CD14-positive monocyte (primary cell): ENCODE measurements around the gene BEND7. TPM values are rescaled to one million over a fixed set of nuclear protein-coding genes. Genes with fewer than 3 reads are reported as not detected.
A peak's percentile ranks its signal among the peaks of the same experiment; 100 is the strongest.

Source experiments
- DNase-seq, 3 donors: peaks; one replicate each; pipeline ENCODE4 v3.0.0-alpha.2; 2011 to 2022
- H2AFZ ChIP-seq: 2 replicates; pipeline ENCODE4 v1.6.0; 2012; ENCODE audit warnings: mild to moderate bottlenecking, low read depth, low read length, inconsistent platforms; ENCODE audit not compliant: insufficient read depth, poor library complexity, severe bottlenecking
- H3K27ac ChIP-seq, 2 donors: 1 replicate in 1 of 2; 2 replicates in 1 of 2; pipeline ENCODE4 v1.5.1; 2012 to 2013; ENCODE audit warnings: low read length in 2 of 2, control low read depth in 1 of 2, inconsistent platforms in 1 of 2, low read depth in 1 of 2, mild to moderate bottlenecking in 1 of 2
- H3K27me3 ChIP-seq, 2 donors: one replicate each; pipeline versions ENCODE4 v1.6.0 to v1.6.1; 2011 to 2013; ENCODE audit warnings: low read length in 2 of 2; ENCODE audit not compliant: control insufficient read depth in 2 of 2, insufficient read depth in 2 of 2
- H3K36me3 ChIP-seq, 2 donors: replicated peaks in 1 of 2; 1 replicate in 1 of 2; 2 replicates in 1 of 2; pipeline versions ENCODE4 v1.5.1 to v1.6.1; 2012 to 2013; ENCODE audit warnings: low read length in 2 of 2, control low read depth in 1 of 2, inconsistent platforms in 1 of 2, mild to moderate bottlenecking in 1 of 2; ENCODE audit not compliant: insufficient read depth in 2 of 2, control insufficient read depth in 1 of 2
- H3K4me1 ChIP-seq, 2 donors: 1 replicate in 1 of 2; 2 replicates in 1 of 2; pipeline versions ENCODE4 v1.5.1 to v1.6.1; 2012 to 2013; ENCODE audit warnings: low read length in 2 of 2, control low read depth in 1 of 2, inconsistent platforms in 1 of 2, mild to moderate bottlenecking in 1 of 2, moderate library complexity in 1 of 2; ENCODE audit not compliant: insufficient read depth in 2 of 2, control insufficient read depth in 1 of 2
- H3K4me2 ChIP-seq: replicated peaks from 2 replicates; pipeline ENCODE3; 2012; ENCODE audit warnings: low read length, moderate library complexity, mild to moderate bottlenecking; ENCODE audit not compliant: poor library complexity, severe bottlenecking; ENCODE audit errors: extremely low read depth
- H3K4me3 ChIP-seq, 3 experiments: fragments of 200-600 bp in 1 of 3; sonication (generic) in 1 of 3; replicated peaks in 1 of 3; 1 replicate in 2 of 3; 2 replicates in 1 of 3; pipeline ENCODE4 v1.5.1; 2011 to 2013; ENCODE audit warnings: low read length in 3 of 3, mild to moderate bottlenecking in 3 of 3, control low read depth in 2 of 3, low read depth in 2 of 3, inconsistent platforms in 1 of 3, moderate library complexity in 1 of 3
- H3K79me2 ChIP-seq: 2 replicates; pipeline ENCODE4 v1.6.0; 2012; ENCODE audit warnings: mild to moderate bottlenecking, control low read depth, inconsistent platforms, low read length, moderate library complexity; ENCODE audit not compliant: insufficient read depth
- H3K9ac ChIP-seq: 2 replicates; pipeline ENCODE4 v1.6.0; 2017; ENCODE audit warnings: low read length, mild to moderate bottlenecking; ENCODE audit not compliant: insufficient read depth, poor library complexity, severe bottlenecking
- H3K9me3 ChIP-seq, 2 donors: replicated peaks in 1 of 2; 1 replicate in 1 of 2; 2 replicates in 1 of 2; pipeline versions ENCODE4 v1.5.1 to v1.6.1; 2012 to 2013; ENCODE audit warnings: low read length in 2 of 2, control low read depth in 1 of 2; ENCODE audit not compliant: control insufficient read depth in 1 of 2, insufficient read depth in 1 of 2
- H4K20me1 ChIP-seq: 2 replicates; pipeline ENCODE4 v1.6.0; 2012; ENCODE audit warnings: mild to moderate bottlenecking, low read length, control low read depth, moderate library complexity; ENCODE audit not compliant: insufficient read depth
- H3K27ac Mint-ChIP-seq, 7 donors: one replicate each; pipeline ENCODE4 v1.8.0; 2020; ENCODE audit warnings: mild to moderate bottlenecking in 7 of 7, mixed read lengths in 7 of 7, moderate library complexity in 6 of 7, inconsistent platforms in 2 of 7
- H3K27me3 Mint-ChIP-seq, 3 donors: one replicate each; pipeline ENCODE4 v1.8.0; 2021 to 2022; ENCODE audit warnings: low read depth in 3 of 3, mild to moderate bottlenecking in 3 of 3, mixed read lengths in 3 of 3, moderate library complexity in 3 of 3, inconsistent platforms in 1 of 3
- H3K36me3 Mint-ChIP-seq, 2 donors: one replicate each; pipeline ENCODE4 v1.8.0; 2020; ENCODE audit warnings: mixed read lengths in 2 of 2, inconsistent platforms in 1 of 2, mild to moderate bottlenecking in 1 of 2
- H3K4me1 Mint-ChIP-seq: one replicate; pipeline ENCODE4 v1.8.0; 2020; ENCODE audit warnings: mild to moderate bottlenecking, mixed read lengths
- H3K4me3 Mint-ChIP-seq, 2 donors: one replicate each; pipeline ENCODE4 v1.8.0; 2020; ENCODE audit warnings: mild to moderate bottlenecking in 2 of 2, mixed read lengths in 2 of 2, moderate library complexity in 1 of 2
- H3K9me3 Mint-ChIP-seq, 7 donors: one replicate each; pipeline ENCODE4 v1.8.0; 2020 to 2022; ENCODE audit warnings: mixed read lengths in 7 of 7, mild to moderate bottlenecking in 6 of 7, moderate library complexity in 6 of 7, inconsistent platforms in 2 of 7
- CTCF ChIP-seq: fragments of 200-600 bp; IDR thresholded peaks from one replicate; pipeline ENCODE4 v1.8.0; 2022; ENCODE audit warnings: antibody characterized with exemption, mild to moderate bottlenecking
- WGBS: methylation state at CpG from one replicate; pipeline ENCODE4 v1.1.5; 2013; ENCODE audit warnings: missing lambda C conversion rate; ENCODE audit not compliant: insufficient coverage; 5-methylcytosine and 5-hydroxymethylcytosine counted together
- intact Hi-C, 2 donors: fragments of 100-400 bp; cut with micrococcal nuclease; formaldehyde crosslinking; loops; one replicate each; pipeline versions ENCODE4 v1.15.0 to v1.15.1; 2023
- polyA plus RNA-seq, 3 donors: library from polyadenylated mRNA; depleted of rRNA in 1 of 3; unstranded in 2 of 3; stranded (reverse) in 1 of 3; fragments of 300-500 nt in 2 of 3; fragments of >200 nt in 1 of 3; fragmentation: Illumina TruSeq in 2 of 3; gene quantifications; 1 replicate in 2 of 3; 2 replicates in 1 of 3; pipeline ENCODE4 v1.2.3, GENCODE V29; 2012 to 2021

Gene BEND7
- polyA plus RNA-seq, 3 donors = 0.65 TPM; not detected in 2

GRCh38 chr10:13499150-13499549 is 29.7 kb downstream of the BEND7 start:
- H3K4me2 ChIP-seq = no peak overlapping the region
- H3K27me3 ChIP-seq = no peaks in the 10 kb centered on the region
- Mint-ChIP-seq H3K27ac (no peak overlapping the region), H3K9me3 (no peaks in the 10 kb centered on the region), H3K4me3 (no peak overlapping the region), H3K27me3 (peaks cover 0 to 3% (median 2%) of the 10 kb centered on the region in 3 donors), H3K36me3 (no peaks in the 10 kb centered on the region), H3K4me1 (peaks cover 3% of the 10 kb centered on the region)
- H3K4me3 ChIP-seq = no peak overlapping the region
- H3K79me2 ChIP-seq = no peaks in the 10 kb centered on the region
- H3K9ac ChIP-seq = no peak overlapping the region
- H3K9me3 ChIP-seq = no peaks in the 10 kb centered on the region
- no peaks in the 10 kb centered on the region for H3K4me1 ChIP-seq
- WGBS = 100% methylated on average over 4 of the region's 5 CpGs
- no peak for TF ChIP-seq CTCF
- intact Hi-C loops = no loop called here
- no peak overlapping the region for H2AFZ ChIP-seq
- no peak for DNase-seq
- no peaks in the 10 kb centered on the region for H3K36me3 ChIP-seq
- no peaks in the 10 kb centered on the region for H4K20me1 ChIP-seq
- H3K27ac ChIP-seq = no peak overlapping the region

- Histone ChIP-seq H3K9me3 (no peaks in the 10 kb centered on the region), H2AFZ (no peak overlapping the region), H3K27ac (no peak overlapping the region), H4K20me1 (no peaks in the 10 kb centered on the region), H3K27me3 (no peaks in the 10 kb centered on the region), H3K4me2 (no peak overlapping the region), H3K79me2 (no peaks in the 10 kb centered on the region), H3K4me1 (no peaks in the 10 kb centered on the region), H3K4me3 (no peak overlapping the region), H3K36me3 (no peaks in the 10 kb centered on the region), H3K9ac (no peak overlapping the region)
- intact Hi-C loops = no loop called here
- Mint-ChIP-seq H3K4me3 (no peak overlapping the region), H3K9me3 (no peaks in the 10 kb centered on the region), H3K27ac (peak overlapping the region in 1 of 7 donors; percentile 66), H3K4me1 (no peaks in the 10 kb centered on the region), H3K27me3 (peaks cover 0 to 5% (median 3%) of the 10 kb centered on the region in 3 donors), H3K36me3 (no peaks in the 10 kb centered on the region)
- no CpG with 5 or more reads among the region's 8 CpGs for WGBS
- TF ChIP-seq CTCF = no peak
- DNase-seq = no peak
These were observed 31.9 kb downstream of the BEND7 start for GRCh38 chr10:13496931-13497330.
